ENCODE results near the gene ELOVL6.
A peak's percentile ranks its signal among the peaks of the same experiment; 100 is the strongest.

The ELOVL6 gene

DNA sequence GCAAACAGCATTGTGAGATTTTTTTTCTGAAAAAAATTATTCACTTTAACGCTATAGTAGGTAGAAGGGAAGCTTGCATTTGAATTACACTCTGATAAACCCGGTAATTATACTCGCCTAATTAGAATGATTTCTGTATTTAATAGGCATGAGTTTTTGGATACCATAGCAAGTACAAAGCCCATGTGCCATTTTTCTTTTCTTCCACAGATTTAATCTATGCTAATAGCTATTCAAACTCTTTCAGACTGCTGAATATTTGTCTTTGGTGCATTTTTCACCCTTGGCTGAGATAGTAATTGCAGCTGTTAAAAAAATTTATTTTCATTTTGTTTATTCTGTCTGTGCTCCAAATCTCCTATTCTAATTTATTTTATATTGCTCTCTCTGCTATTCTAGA is 172.7 kb downstream of the ELOVL6 start:
- DNase-seq: no peak

DNA sequence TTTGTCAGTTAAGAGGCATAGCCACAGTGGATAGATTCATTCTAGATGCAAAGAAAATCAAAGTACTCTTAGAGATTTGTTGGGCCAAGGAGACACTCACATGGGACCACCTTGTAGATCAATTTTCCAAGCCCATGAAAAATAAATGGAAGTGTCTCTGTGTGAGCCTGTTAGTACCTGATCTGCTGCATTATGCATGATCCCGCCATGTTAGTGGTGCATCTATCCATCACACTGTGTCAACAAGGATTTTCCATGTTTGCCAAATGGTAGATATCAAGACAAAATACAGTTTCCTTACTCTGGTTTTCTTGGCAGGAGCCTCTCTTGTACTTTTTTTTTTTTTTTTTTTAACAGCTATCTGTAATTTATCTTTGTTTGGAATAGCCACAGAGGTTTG is 173.4 kb downstream of the ELOVL6 start:
- no peak for DNase-seq

DNA sequence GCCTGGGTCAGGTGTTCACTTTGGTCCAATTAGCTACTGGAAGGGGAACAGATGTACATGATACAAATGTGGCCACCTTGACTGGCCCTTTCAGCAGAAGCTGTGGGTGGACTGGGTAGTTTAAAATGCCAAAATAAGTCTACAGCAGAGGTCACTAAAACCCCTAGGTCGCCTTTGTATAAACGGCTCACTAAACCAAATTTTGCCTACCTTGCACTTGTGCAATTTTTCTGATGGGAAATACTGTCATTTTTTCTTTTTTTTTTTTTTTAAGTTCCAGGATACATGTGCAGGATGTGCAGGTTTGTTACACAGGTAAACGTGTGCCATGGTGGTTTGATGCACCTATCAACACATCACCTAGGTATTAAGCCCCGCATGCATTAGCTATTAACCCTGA is 176.0 kb downstream of the ELOVL6 start:
- no peak for DNase-seq

DNA sequence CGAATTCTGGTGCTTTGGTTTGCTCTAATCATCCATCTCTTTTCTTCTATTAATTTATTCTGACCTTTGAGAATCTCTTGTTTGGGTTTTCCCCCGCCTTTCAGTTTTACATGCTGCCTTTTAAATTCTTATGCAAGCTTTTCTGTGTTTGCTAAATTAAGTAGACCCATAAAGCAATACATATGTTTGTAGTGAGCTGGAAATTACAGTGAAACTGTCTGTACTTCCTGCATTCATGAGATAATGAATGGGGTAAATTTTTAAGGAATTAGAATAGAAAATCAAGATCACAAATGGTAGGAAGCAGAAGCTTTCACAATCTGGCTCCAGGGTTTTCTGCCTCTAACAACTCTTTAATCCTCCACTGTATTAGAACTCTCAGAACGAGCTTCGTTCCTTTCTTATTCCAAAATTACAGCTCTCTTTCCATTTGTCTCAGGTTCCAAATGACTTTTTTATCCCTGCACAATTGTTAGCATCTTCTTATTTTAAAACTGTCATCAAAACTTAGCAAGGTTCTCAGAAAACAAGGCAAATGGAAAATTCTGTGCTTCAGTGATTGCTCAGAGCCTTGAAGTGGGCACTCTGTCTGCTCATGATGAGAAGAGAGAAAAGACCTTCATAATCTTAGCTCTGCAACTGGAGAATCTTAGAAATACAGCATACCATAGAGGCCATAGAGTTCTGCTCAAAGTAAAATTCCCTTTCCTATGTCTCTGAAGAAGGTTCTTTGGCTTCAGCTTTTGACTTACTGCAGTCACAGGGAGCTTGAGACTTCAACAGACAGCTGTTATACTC is 177.6 kb downstream of the ELOVL6 start:
- no peak for DNase-seq

DNA sequence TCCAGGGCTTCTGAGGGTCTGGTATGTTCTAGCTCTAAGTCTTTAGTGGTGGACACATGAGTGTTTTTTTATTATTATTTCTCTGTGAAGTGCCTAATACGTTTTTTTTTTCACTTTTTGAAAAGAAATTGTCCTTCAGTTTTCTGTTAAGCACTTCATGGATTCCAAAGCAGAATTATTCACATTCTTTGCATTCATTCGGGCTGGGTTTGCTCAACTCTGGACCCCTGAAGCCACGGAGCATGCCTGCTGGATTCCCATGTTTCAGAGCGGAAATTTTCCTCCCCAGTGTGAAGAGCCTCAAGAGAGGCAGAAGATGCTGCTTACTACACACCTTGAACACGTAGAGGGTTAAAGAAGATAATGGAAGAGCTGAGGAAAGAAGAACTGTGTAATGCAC is 178.3 kb downstream of the ELOVL6 start:
- no peak for DNase-seq

DNA sequence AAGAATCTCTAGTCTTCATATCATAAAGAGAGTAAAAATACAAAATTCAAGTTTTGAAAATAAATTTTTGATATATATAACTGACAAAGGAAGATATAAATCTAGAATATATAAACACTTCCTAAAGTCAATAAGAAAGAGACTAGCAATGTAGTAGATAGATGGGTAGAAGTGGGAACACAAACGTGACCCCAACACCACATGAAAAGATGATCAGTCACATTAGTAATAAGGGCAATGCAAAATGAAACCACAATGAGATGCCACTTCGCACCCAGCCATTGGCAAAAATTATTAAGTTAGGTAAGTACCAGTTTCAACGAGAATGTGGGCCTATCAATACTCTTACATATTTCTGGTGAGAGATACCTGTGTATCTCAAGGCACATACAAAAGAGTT is 179.3 kb downstream of the ELOVL6 start:
- no peak for DNase-seq

DNA sequence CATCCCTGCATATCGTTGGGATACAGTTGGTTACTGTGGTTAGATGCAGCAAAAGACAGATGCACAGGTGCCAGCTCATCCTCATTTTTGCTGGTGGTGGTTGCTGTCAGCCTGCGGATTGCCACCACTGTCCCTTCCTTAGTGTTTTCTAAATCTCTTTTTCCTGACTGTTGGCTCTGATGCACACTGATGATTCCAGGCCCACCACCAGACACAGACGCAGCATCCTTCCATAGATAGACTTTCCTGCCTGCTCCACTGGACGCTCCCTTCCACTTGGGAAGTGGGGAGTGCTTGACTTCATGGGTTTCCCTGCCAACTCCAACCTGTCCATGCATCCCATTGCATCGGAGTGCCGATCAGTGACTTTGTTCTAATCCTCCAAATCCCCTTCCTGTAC is 184.2 kb downstream of the ELOVL6 start:
- DNase-seq: no peak

DNA sequence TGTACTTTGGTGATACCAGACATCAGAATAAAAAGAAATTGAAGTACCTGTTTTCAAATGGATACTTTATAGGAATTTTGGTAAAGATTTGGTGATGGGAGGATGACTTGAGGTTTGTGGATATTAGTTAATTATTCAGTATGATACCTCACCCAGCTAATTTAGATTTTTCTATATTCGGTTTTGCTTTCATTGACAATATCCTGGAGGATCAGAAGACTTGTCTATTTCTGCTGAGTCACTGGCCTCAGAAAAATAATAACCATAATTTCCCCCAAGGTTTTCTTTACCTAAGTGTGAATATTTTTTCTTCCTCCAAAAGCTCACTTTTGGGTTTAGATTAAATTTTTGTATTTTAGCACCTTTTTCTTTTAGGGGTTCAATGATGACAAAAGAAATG is 185.5 kb downstream of the ELOVL6 start:
- no peak for DNase-seq

DNA sequence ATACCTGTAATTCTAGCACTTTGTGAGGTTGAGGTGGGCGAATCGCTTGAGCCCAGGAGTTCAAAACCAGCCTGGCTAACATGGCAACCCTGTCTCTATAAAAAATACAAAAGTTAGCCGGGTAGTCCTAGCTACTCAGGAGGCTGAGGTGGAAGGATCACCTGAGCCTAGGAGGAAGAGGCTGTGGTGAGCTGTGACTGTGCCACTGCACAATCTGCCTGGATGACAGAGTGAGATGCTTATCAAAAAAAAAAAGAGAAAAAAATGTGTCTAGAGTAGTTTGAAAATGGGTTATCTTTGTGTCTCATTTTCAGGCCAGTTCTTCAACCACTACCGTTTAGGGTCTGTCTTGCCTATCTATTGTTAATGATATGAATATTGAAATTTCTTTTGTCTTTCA is 187.6 kb downstream of the ELOVL6 start:
- no peak for DNase-seq

DNA sequence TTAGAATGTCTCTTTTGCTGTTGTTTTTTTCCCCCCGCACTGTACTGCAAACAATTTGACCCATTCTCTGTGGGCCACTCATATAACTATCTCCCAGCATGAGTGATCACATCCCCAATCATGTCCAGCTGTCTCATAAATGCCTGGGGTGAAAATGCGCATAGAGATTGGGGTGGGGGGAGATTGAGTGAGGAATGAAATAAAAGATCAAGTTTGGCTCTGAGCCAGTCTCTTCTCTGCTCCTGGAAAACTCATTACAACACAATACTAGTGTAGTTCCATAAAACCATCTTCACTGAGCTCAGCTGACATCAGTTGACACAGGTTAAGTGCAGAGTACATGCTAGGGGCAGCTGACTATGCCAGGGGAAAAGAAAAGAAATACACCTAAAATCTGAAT is 188.9 kb downstream of the ELOVL6 start:
- DNase-seq: no peak

DNA sequence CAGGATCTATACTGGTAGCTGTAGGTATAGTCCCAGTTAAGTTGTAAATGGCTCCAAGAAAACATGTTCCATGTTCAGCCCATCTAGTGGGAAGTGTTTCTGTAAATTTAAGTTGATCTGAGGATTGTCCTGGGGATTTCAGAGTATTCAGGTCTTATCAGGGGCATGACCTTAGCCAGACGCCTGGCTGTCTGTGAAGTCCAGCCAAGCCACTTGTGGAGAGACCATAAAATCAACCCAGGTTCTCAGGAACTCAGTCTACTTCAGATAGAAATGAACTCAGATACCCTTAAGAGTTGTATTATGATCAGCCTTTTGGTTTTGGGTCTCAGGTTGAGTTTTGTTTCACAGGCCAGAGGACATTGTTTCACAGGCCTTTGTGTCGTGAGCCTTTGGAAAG is 189.9 kb downstream of the ELOVL6 start:
- DNase-seq: no peak

DNA sequence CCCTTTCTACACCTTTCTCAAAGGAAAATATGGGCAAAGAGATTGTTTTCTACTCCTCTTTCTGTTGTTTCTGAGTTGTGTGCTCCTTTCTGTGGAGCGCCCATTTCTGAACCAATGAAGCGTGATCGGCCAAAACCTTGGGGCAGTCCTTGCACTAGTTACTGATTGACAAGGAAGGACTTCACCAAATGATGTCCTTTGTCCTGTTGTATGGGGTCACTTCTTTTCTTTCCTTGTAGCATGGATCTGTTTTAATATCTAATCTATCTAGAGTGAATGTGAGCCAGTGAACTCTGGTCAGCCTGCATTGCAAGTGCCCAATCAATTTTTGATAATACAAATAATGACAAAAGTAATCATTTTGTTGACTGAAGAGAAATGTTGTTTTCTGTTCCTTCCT is 191.2 kb downstream of the ELOVL6 start:
- DNase-seq: no peak

DNA sequence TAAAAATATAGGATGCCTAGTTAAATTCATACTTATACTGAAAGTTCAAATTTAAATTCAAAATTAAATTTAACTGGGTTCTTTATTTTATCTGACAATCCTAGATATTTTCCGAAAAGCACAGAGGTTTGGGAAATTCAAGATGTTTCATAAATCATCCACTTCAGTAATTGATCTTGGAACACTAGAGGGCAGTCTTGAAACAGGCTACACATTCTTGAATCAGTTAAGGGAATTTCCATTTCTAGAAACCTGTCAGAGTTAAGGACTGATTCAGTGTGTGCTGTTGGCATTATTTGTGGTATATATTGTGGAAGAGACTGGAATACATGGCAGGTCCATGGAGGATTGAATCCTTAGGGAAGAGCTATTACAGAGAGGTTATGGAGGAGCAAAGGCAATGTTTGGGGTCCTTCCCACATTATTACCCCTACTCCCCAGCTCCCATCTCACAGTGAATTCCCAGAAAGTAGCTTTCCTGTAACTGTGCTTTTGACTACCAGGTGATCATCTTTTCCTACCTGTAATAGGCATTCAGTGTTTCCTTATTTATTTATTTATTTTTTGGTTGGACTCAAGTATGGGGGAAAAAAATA is 192.9 kb downstream of the ELOVL6 start:
- DNase-seq: no peak

DNA sequence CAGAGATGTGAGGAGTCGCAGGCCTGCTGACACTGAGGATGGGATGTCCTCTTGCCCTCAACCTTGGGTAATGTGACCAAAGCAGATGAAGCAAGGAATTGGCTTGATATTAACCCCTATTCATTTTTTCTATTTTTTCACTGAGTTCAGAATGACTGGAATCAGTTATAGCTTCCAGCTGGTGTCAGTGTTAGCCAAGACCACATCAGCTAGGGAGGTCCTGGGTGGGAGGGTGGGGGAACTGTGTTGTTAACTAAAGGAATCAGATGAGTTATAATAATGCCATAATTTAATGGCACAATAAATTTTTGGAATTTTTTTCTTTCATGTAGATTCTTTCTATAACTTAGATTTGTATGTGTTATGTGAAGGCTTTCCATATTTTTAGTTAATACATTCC is 193.9 kb downstream of the ELOVL6 start:
- DNase-seq: no peak

DNA sequence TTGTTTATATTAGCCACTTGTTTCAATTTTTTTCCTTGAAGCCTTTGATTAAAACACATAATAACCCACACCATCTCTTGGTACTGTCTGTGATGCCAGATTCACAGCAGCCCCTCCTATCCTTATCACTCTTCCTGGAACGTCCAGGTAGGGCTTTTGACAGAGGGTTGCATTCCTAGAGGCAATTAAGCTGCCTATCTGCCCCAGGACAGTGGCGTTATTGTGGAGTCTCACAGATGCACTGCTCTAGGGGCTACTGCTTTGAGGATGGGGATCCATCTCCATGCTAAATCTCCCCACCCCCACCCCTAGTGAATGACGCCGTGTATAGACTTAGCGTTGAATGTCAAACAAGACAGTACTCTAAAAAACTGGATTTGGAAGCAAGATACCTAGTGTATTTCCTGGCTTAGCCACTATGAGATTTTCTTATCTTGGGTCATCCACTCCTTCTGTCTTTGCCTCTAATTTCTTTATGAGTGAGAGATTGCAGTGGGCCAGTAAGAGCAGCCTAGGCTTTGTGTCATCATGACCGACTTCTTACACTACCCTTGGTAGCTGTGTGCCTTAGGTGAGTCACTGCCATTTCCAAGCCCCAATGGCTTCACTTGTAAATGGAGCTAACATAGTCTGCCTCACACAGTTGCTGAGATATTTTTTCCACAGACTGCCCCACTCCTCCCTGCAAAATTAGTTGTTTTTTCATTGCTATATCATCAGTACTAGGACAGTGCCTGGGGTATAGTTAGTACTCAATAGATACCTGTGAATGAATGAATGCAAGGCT is 194.8 kb downstream of the ELOVL6 start:
- no peak for DNase-seq

DNA sequence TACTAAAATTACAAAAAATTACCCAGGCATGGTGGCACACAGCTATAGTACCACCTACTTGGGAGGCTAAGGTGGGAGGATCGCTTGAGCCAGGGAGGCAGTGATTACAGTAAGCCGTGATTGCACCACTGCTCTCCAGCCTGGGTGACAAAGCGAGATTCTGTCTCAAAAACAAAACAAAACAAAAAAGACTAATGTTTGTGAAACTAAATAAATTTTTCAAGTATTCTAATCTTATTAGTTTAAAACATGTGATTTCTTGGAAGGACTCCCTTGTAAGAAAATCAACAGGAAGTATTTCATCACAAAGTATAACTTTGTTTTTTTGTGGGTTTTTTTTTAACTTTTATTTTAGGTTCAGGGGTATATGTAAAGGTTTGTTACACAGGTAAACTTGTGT is 196.1 kb downstream of the ELOVL6 start:
- no peak for DNase-seq

DNA sequence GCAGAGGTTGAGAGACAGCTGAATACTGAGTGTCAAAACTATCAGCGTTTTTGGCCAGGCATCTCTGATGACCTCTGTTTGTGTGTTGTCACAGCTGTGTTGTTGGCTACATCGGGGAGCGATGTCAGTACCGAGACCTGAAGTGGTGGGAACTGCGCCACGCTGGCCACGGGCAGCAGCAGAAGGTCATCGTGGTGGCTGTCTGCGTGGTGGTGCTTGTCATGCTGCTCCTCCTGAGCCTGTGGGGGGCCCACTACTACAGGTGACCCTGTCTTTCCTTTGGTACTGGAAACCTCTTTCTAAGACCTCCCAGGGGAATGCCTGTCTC is 198.9 kb downstream of the ELOVL6 start:
- no peak for DNase-seq

DNA sequence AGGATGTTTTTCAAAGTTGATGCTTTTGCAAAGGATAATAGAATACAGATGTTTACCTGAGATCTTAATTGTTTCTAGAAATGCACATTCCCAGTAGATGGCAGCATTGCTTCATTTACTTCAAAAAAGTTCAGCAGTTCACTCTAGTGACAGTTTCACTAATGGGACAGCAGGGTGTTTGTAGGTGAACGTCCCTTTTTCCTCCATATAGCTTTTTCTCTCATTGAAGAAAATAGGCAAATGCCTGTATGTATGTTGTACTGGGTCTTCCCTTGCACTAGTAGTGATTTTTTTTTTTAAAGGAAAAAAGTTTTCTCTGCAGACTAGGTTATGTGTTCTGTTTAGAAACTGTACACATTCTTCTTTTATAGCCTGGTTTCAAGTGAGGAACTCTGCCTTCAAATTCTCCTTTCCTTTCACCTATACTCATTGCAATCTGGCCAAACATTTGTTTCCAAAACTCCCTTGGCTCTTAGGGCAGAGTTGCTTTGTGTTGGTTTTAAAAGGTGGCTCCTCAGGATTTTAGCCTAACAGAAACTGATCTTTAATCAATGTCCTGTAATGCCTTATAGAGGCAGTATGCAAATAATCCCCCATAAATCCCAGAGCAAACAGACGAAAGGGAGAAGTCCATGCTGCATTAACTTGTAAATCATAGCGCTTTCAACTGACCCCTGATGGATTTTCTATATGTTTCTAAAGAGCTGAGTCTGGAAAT is 199.4 kb downstream of the ELOVL6 start:
- DNase-seq: peak; percentile 55

DNA sequence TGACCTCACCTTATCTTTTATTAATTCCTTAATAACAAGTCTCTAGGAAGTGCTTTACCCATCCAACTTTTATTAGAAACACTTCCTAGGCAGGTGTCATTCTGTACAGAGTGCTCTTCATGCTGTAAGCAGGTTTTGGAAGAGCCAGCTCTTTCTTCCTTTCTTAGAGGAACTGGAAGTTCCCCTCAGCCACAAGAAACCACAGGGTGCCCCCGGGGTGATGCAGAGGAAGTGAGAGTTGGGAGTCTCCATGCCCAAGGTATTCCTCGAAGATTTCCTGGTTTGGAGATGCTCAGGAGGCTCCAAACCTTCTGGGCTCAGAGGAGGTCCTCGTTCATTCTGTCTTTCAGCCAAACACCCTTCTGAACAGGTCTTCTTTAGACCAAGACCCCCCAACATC is 201.9 kb downstream of the ELOVL6 start:
- DNase-seq: no peak

Measured in right kidney (tissue), 1 donor.